ENCODE results near the gene PDCL2. TPM values are rescaled to one million over a fixed set of nuclear protein-coding genes. Genes with fewer than 3 reads are reported as not detected.

The PDCL2 gene
- total and polyA plus RNA-seq, 2 experiments from 2014 or later = 0.35 to 1.9 TPM

DNA sequence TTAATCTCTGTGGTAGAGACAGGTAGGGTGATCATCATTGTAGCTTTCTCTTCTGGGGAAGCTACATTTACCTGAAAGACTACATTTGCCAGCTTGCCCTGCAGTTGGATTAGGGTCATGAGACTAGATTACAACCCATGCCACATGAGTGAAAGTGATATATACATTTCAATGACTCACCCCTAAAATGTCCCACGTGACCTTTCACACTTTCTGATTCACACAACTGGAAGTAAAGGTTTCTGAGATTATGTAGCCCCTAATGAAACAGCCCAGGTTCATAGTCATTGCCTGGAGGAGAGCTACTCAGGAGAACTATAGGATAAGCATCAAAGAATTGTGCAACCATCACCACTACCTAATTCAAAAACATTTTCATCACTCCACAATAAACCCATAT is 17.8 kb downstream of the PDCL2 start:
- no peak for DNase-seq (ENCODE audit: low spot score)
- ATAC-seq = no peak
- Histone ChIP-seq H3K9me2 (ENCODE audit: insufficient read depth) (0 out of 2 replicates have a peak, but pooled peaks cover 4% of the 10 kb centered on the region), H3K4me3 (no peak overlapping the region), H3K79me2 (replicated peaks; ENCODE audit: insufficient read depth) (no peaks in the 10 kb centered on the region), H3K27ac (ENCODE audit: low read depth) (no peak overlapping the region), H4K20me1 (replicated peaks; ENCODE audit: insufficient read depth) (no peaks in the 10 kb centered on the region), H2AFZ (no peak overlapping the region), H3F3A (replicated peaks; ENCODE audit: low read depth) (no peaks in the 10 kb centered on the region), H3K4me1 (ENCODE audit: insufficient read depth) (no peaks in the 10 kb centered on the region), H3K27me3 (ENCODE audit: insufficient read depth) (no peaks in the 10 kb centered on the region), H3K4me2 (no peak overlapping the region), H3K36me3 (ENCODE audit: insufficient read depth) (peaks cover 22% of the 10 kb centered on the region)
- H3K4me3 Mint-ChIP-seq = no peak overlapping the region
- H3K4me1 Mint-ChIP-seq = no peaks in the 10 kb centered on the region; the same call in 2 of the 3 replicates
- TF ChIP-seq CREB1 (CRISPR knock-in tag; IDR thresholded peaks at IDR 0.05; ENCODE audit: low read depth) = no peak
- no peak for TF ChIP-seq POLR2AphosphoS5 (IDR thresholded peaks at IDR 0.05; ENCODE audit: low read depth)
- no peak for TF ChIP-seq REST (IDR thresholded peaks at IDR 0.05; ENCODE audit: unreplicated experiment)
- TF ChIP-seq ZNF462 (CRISPR knock-in tag; IDR thresholded peaks at IDR 0.05) = no peak
- TF ChIP-seq EZH2phosphoT487 (IDR thresholded peaks at IDR 0.05; ENCODE audit: unreplicated experiment) = no peak
- peaks cover 45% of the 10 kb centered on the region for H3K9me3 Mint-ChIP-seq
- H3K27ac Mint-ChIP-seq = no peak overlapping the region
- H3K27me3 Mint-ChIP-seq (ENCODE audit: insufficient read depth, low read depth, poor library complexity) = peaks cover 3% of the 10 kb centered on the region
- peaks cover 42% of the 10 kb centered on the region for H3K36me3 Mint-ChIP-seq (ENCODE audit: low read depth)

All from GM23338 (cell line).